Breast epithelium (tissue), 4 donors: Measurements from ENCODE around the gene SERINC5. TPM values are rescaled to one million over a fixed set of nuclear protein-coding genes. Genes with fewer than 3 reads are reported as not detected.
"Not testable (repeated sequence)": the region's sequence is repeated elsewhere in the genome, so short reads cannot be mapped to it uniquely, and the experiment has no call there.

Source experiments
- DNase-seq, 2 donors: peaks; one replicate each; pipeline ENCODE4 v3.0.0-alpha.2; 2019; ENCODE audit warnings: low spot score in 2 of 2
- H3K27ac ChIP-seq, 2 donors: fragments of 200-600 bp; sonication (generic) in 1 of 2; one replicate each; pipeline ENCODE4 v1.5.1; 2016 to 2019; ENCODE audit warnings: mild to moderate bottlenecking in 1 of 2
- H3K27me3 ChIP-seq, 2 donors: fragments of 200-600 bp; sonication (generic) in 1 of 2; one replicate each; pipeline versions ENCODE4 v1.5.1 to v1.6.0; 2017 to 2019; ENCODE audit warnings: control low read depth in 1 of 2, mild to moderate bottlenecking in 1 of 2
- H3K36me3 ChIP-seq: fragments of 200-600 bp; one replicate; pipeline ENCODE4 v1.5.1; 2019
- H3K4me1 ChIP-seq, 2 donors: fragments of 200-600 bp; sonication (generic); one replicate each; pipeline ENCODE4 v1.5.1; 2016 to 2019; ENCODE audit warnings: control low read depth in 1 of 2
- H3K4me3 ChIP-seq, 3 donors: fragments of 200-600 bp; sonication (generic); 1 replicate in 2 of 3; 2 replicates in 1 of 3; pipeline ENCODE4 v1.5.1; 2016 to 2019; ENCODE audit warnings: mild to moderate bottlenecking in 3 of 3, moderate library complexity in 2 of 3
- H3K9me3 ChIP-seq, 2 donors: fragments of 200-600 bp; sonication (generic) in 1 of 2; one replicate each; pipeline ENCODE4 v1.5.1; 2016 to 2019; ENCODE audit warnings: control low read depth in 1 of 2
- POLR2A ChIP-seq: fragments of 450-650 bp; IDR thresholded peaks from one replicate; pipeline ENCODE4 v1.6.1; 2016; ENCODE audit warnings: antibody characterized with exemption, mild to moderate bottlenecking, moderate library complexity
- POLR2AphosphoS5 ChIP-seq, 3 donors: sonication (generic); formaldehyde crosslinking; IDR thresholded peaks; one replicate each; pipeline ENCODE4 v1.6.1; 2017; ENCODE audit warnings: antibody characterized with exemption in 3 of 3
- intact Hi-C: fragments of 100-400 bp; cut with DNase I; formaldehyde crosslinking; loops from one replicate; pipeline ENCODE4 v1.15.1; 2023; ENCODE audit warnings: low total_unique reads
- total RNA-seq, 3 donors: library from RNA; depleted of rRNA; stranded (reverse); fragments of >200 nt; gene quantifications; one replicate each; pipeline ENCODE4 v1.1.0, GENCODE V29; 2016
- TF ChIP-seq, protein P1 (sequence below), 3 donors: fragments of 450-650 bp; IDR thresholded peaks; one replicate each; pipeline ENCODE4 v1.5.1; 2016 to 2017; ENCODE audit warnings: antibody characterized with exemption in 3 of 3, mild to moderate bottlenecking in 3 of 3, moderate library complexity in 3 of 3

Gene SERINC5
- total RNA-seq, 3 donors from 2014 or later, result 12.6 to 32.9 (median 28.5) TPM

DNA sequence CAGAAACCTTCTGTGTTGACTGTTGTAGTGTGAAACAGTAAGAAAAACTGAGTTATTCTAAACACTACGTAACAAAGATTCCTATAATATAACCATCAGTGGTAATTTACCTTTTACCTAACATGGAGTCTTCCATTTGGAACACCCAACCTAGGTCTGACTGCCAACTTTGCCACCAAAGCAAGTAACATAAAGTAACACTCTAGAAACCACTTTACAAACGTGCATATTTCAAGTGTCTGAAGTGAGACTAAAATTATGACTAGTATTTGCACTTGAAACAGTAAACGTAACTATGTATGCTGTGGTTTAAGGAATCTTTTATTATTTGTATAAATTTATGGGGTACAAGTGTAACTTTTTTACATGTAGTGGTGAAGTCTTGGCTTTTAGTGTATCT lies 95.6 kb downstream of the SERINC5 start:
- no peak overlapping the region for H3K4me3 ChIP-seq
- no peaks in the 10 kb centered on the region for H3K4me1 ChIP-seq
- H3K9me3 ChIP-seq, result no peaks in the 10 kb centered on the region
- intact Hi-C loops, result no loop called here
- H3K36me3 ChIP-seq, result peaks cover 5% of the 10 kb centered on the region
- no peak for TF ChIP-seq POLR2AphosphoS5 (IDR thresholded peaks at IDR 0.05)
- DNase-seq, result no peak
- H3K27ac ChIP-seq, result no peak overlapping the region
- no peaks in the 10 kb centered on the region for H3K27me3 ChIP-seq

DNA sequence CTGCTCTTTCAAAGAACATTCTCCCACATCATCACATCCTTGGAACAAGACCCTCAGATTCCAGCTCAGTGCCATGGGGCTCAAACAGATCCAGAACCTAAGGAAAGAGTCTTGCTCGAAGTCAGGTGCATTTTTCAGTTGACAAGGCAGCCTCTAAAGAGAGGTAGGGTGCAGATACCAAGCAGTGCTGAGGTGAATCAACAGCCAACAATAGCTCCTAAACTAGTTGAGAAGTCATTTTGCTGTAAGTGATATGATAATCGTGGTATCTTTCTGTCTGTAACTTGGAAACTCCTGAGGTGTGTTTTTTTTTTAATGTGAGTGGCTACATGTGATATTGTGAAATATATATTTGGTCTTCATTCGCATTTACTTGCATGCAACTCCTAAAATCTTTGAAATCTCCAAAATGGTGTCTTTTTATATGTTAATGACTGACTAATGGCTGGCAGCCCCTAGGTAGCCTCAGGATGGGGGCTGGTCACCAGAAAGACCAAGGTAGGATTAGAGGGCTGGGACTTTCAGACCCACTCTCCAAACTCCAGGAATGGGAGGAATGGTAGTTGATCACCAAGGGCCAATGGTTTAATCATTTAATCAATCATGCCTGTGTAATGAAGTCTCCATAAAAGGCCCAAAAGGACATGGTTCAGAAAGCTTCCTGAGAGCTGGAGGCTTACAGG lies 96.6 kb downstream of the SERINC5 start:
- intact Hi-C loops, result no loop called here
- no peak overlapping the region for H3K4me3 ChIP-seq

DNA sequence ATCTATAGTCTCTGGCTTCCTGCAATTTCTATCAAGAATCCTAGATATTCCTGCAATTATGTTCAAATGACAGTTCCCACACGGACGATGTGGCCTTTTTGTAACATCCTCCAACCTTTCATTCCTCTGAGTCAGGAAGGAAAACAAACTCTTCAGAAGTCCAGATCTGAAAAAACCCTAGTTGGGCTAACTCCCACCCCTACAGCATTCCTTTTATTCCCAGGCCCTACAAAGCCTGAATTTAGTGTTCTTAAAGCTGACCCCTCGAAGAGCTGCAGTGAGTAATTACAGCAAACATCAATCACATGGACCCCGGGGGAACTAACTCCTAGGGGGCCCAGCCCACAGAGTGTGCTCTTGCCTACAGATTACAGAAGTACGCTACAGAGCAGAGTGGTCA lies 99.7 kb downstream of the SERINC5 start:
- peaks cover 5% of the 10 kb centered on the region for H3K36me3 ChIP-seq
- H3K4me1 ChIP-seq, result no peaks in the 10 kb centered on the region
- no peak for TF ChIP-seq POLR2A
- no peak for TF ChIP-seq POLR2AphosphoS5 (IDR thresholded peaks at IDR 0.05)
- TF ChIP-seq, protein P1, sequence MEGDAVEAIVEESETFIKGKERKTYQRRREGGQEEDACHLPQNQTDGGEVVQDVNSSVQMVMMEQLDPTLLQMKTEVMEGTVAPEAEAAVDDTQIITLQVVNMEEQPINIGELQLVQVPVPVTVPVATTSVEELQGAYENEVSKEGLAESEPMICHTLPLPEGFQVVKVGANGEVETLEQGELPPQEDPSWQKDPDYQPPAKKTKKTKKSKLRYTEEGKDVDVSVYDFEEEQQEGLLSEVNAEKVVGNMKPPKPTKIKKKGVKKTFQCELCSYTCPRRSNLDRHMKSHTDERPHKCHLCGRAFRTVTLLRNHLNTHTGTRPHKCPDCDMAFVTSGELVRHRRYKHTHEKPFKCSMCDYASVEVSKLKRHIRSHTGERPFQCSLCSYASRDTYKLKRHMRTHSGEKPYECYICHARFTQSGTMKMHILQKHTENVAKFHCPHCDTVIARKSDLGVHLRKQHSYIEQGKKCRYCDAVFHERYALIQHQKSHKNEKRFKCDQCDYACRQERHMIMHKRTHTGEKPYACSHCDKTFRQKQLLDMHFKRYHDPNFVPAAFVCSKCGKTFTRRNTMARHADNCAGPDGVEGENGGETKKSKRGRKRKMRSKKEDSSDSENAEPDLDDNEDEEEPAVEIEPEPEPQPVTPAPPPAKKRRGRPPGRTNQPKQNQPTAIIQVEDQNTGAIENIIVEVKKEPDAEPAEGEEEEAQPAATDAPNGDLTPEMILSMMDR (IDR thresholded peaks at IDR 0.05), result no peak
- intact Hi-C loops, result no loop called here
- no peaks in the 10 kb centered on the region for H3K9me3 ChIP-seq
- H3K4me3 ChIP-seq, result no peak overlapping the region
- no peak for DNase-seq
- H3K27me3 ChIP-seq, result no peaks in the 10 kb centered on the region
- H3K27ac ChIP-seq, result no peak overlapping the region

More for the DNA sequence above, 96.6 kb downstream of the SERINC5 start:
- no peak for DNase-seq
- Histone ChIP-seq H3K4me1 (no peaks in the 10 kb centered on the region), H3K27ac (no peak overlapping the region), H3K9me3 (no peaks in the 10 kb centered on the region), H3K36me3 (peaks cover 5% of the 10 kb centered on the region), H3K27me3 (no peaks in the 10 kb centered on the region)
- TF ChIP-seq POLR2A, result no peak
- TF ChIP-seq, protein P1 (IDR thresholded peaks at IDR 0.05), result no peak
- TF ChIP-seq POLR2AphosphoS5 (IDR thresholded peaks at IDR 0.05), result no peak

DNA sequence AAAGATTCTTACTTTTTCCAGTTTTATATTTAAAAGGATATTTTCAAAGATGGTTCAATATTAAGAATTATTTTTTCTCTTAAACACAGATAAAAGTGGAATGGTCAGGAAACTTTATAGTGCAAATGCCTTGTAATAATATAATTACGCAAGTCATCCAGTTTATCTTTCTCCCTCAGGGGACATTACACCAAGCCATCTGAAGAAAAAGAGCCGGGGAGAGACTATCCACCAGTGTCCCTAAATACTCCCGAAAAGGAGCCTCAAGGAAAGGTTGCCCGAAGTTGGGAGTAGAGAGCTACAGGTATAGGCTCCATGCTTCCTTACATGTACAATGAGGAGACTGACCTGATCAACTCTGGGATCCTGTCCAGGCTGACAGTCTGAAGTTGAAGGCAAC lies 101.1 kb downstream of the SERINC5 start:
- no peak for DNase-seq

GRCh38 chr5:80154289-80154688 lies 101.6 kb downstream of the SERINC5 start:
- H3K4me1 ChIP-seq, intact Hi-C loops, H3K27me3 ChIP-seq, H3K9me3 ChIP-seq, H3K4me3 ChIP-seq, H3K36me3 ChIP-seq, DNase-seq: not testable (repeated sequence)
- peak overlapping the region in 1 of 2 donors; percentile 1 for H3K27ac ChIP-seq

More for the DNA sequence above, 101.1 kb downstream of the SERINC5 start:
- no peak overlapping the region for H3K4me3 ChIP-seq
- H3K9me3 ChIP-seq, result no peaks in the 10 kb centered on the region
- intact Hi-C loops, result no loop called here
- no peaks in the 10 kb centered on the region for H3K4me1 ChIP-seq
- TF ChIP-seq, protein P1 (IDR thresholded peaks at IDR 0.05), result no peak
- no peak overlapping the region for H3K27ac ChIP-seq
- no peaks in the 10 kb centered on the region for H3K27me3 ChIP-seq
- peaks cover 5% of the 10 kb centered on the region for H3K36me3 ChIP-seq

GRCh38 chr5:80153586-80154126 lies 102.2 kb downstream of the SERINC5 start:
- intact Hi-C loops, result no loop called here
- Histone ChIP-seq H3K4me3 (no peak overlapping the region), H3K27me3 (no peaks in the 10 kb centered on the region), H3K9me3 (no peaks in the 10 kb centered on the region), H3K36me3 (peaks cover 2% of the 10 kb centered on the region), H3K27ac (peak overlapping the region in 1 of 2 donors; percentile 1), H3K4me1 (no peaks in the 10 kb centered on the region)
- no peak for DNase-seq
- no peak for TF ChIP-seq POLR2AphosphoS5 (IDR thresholded peaks at IDR 0.05)
- TF ChIP-seq, protein P1 (IDR thresholded peaks at IDR 0.05), result no peak
- TF ChIP-seq POLR2A, result no peak
